Mesendoderm (in vitro differentiated cells): ENCODE data around the gene OR8B3. TPM values are rescaled to one million over a fixed set of nuclear protein-coding genes. Genes with fewer than 3 reads are reported as not detected.

Experiments
- DNase-seq: peaks from one replicate; pipeline ENCODE4 v3.0.0; 2013
- H2AK5ac ChIP-seq: 2 replicates; pipeline ENCODE4 v1.6.1; 2013; ENCODE audit warnings: low read length, inconsistent platforms
- H2BK120ac ChIP-seq: 2 replicates; pipeline ENCODE4 v1.6.1; 2013; ENCODE audit warnings: low read depth, mild to moderate bottlenecking, low read length, moderate library complexity, mixed read lengths
- H2BK15ac ChIP-seq: replicated peaks from 2 replicates; pipeline ENCODE4 v1.6.1; 2013; ENCODE audit warnings: low read depth, mild to moderate bottlenecking, moderate library complexity
- H2BK5ac ChIP-seq: 2 replicates; pipeline ENCODE4 v1.6.1; 2013; ENCODE audit warnings: low read length, inconsistent platforms
- H3K18ac ChIP-seq: 2 replicates; pipeline ENCODE4 v1.6.1; 2013; ENCODE audit warnings: mild to moderate bottlenecking, low read length, mixed read lengths
- H3K23ac ChIP-seq: one replicate; pipeline ENCODE4 v1.6.1; 2013; ENCODE audit warnings: low read length
- H3K27ac ChIP-seq: 2 replicates; pipeline ENCODE4 v1.5.1; 2013; ENCODE audit warnings: low read depth, mild to moderate bottlenecking, inconsistent platforms, low read length, moderate library complexity
- H3K27me3 ChIP-seq: 2 replicates; pipeline ENCODE4 v1.6.1; 2013; ENCODE audit warnings: low read length, control low read depth, mild to moderate bottlenecking, inconsistent platforms; ENCODE audit not compliant: insufficient read depth, poor library complexity
- H3K36me3 ChIP-seq: 2 replicates; pipeline ENCODE4 v1.6.1; 2013; ENCODE audit warnings: low read length, inconsistent platforms; ENCODE audit not compliant: control insufficient read depth, insufficient read depth
- H3K4ac ChIP-seq: one replicate; pipeline ENCODE4 v1.6.1; 2013; ENCODE audit warnings: low read depth, mild to moderate bottlenecking, low read length, moderate library complexity
- H3K4me1 ChIP-seq: 2 replicates; pipeline ENCODE4 v1.6.1; 2013; ENCODE audit warnings: low read depth, low read length, inconsistent platforms; ENCODE audit not compliant: control insufficient read depth
- H3K4me2 ChIP-seq: 2 replicates; pipeline ENCODE4 v1.6.1; 2013; ENCODE audit warnings: low read length
- H3K4me3 ChIP-seq: 2 replicates; pipeline ENCODE4 v1.5.1; 2013; ENCODE audit warnings: mild to moderate bottlenecking, low read length
- H3K56ac ChIP-seq: one replicate; pipeline ENCODE4 v1.6.1; 2013; ENCODE audit warnings: low read length
- H3K79me1 ChIP-seq: 2 replicates; pipeline ENCODE4 v1.6.1; 2013; ENCODE audit warnings: low read length, inconsistent platforms
- H3K79me2 ChIP-seq: 2 replicates; pipeline ENCODE4 v1.6.1; 2013; ENCODE audit warnings: mild to moderate bottlenecking, low read length; ENCODE audit not compliant: control insufficient read depth, insufficient read depth
- H3K9ac ChIP-seq: 2 replicates; pipeline ENCODE4 v1.6.1; 2013; ENCODE audit warnings: low read length, inconsistent platforms
- H4K5ac ChIP-seq: one replicate; pipeline ENCODE4 v1.6.1; 2013; ENCODE audit warnings: low read length
- H4K8ac ChIP-seq: one replicate; pipeline ENCODE4 v1.6.1; 2013; ENCODE audit warnings: low read depth, mild to moderate bottlenecking, control low read depth, low read length, moderate library complexity
- WGBS: extraction: QIAGEN DNeasy Blood & Tissue Kit; methylation state at CpG from one replicate; pipeline ENCODE4 v1.1.7; 2013; ENCODE audit warnings: low lambda C conversion rate, missing lambda C conversion rate; ENCODE audit not compliant: insufficient coverage; ENCODE audit errors: extremely low coverage; 5-methylcytosine and 5-hydroxymethylcytosine counted together
- polyA plus RNA-seq, 2 experiments: library from polyadenylated mRNA; stranded (reverse); fragments of 200-250 nt; gene quantifications; one replicate each; pipeline ENCODE4 v1.2.3, GENCODE V29; 2013

The OR8B3 gene
- not detected for polyA plus RNA-seq (2013, experiment 1 of 2)
- polyA plus RNA-seq (2013, experiment 2 of 2): not detected

DNA sequence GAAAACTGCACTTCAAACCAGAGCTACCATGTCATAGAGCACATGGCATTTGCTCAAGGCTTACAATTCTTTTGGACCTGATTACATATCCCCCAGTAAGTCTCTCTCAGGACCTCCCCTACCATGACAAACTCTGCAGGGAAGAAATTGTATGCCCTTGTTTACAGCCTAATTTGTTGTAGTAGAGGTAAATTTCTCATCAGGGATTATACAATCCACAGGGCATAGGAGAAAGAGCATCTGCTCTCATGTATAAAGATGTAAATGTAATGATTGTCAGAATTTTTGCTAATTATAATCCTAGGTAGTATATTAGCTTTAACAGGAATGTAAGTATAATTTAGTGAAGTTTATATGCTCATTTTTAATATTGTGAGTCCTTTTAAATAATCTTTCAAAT lies at the start of gene OR8B3:
OR8B3 (minus strand) TSS at position 101 of the 400 bp plus-strand sequence. CDS start 1,673 bp downstream, outside the sequence.
- no peak within 1 kb of the TSS for H4K8ac ChIP-seq
- no peaks in the 10 kb centered on the region for H3K27me3 ChIP-seq
- H3K79me2 ChIP-seq: no peaks in the 10 kb centered on the region
- no peak for DNase-seq
- H3K56ac ChIP-seq: no peak within 1 kb of the TSS
- no peak within 1 kb of the TSS for H3K18ac ChIP-seq
- no peaks in the 10 kb centered on the region for H3K79me1 ChIP-seq
- no peak within 1 kb of the TSS for H2BK5ac ChIP-seq
- H3K4me1 ChIP-seq: no peaks in the 10 kb centered on the region
- H2BK15ac ChIP-seq: no peak within 1 kb of the TSS
- no peaks in the 10 kb centered on the region for H3K36me3 ChIP-seq
- no peak within 1 kb of the TSS for H3K4ac ChIP-seq
- no peak within 1 kb of the TSS for H3K4me2 ChIP-seq
- no peak within 1 kb of the TSS for H3K9ac ChIP-seq
- H3K4me3 ChIP-seq: no peak within 1 kb of the TSS
- H3K27ac ChIP-seq: no peak within 1 kb of the TSS
- no peak within 1 kb of the TSS for H4K5ac ChIP-seq
- H3K23ac ChIP-seq: no peak within 1 kb of the TSS
- no peak within 1 kb of the TSS for H2BK120ac ChIP-seq
- no peak within 1 kb of the TSS for H2AK5ac ChIP-seq

DNA sequence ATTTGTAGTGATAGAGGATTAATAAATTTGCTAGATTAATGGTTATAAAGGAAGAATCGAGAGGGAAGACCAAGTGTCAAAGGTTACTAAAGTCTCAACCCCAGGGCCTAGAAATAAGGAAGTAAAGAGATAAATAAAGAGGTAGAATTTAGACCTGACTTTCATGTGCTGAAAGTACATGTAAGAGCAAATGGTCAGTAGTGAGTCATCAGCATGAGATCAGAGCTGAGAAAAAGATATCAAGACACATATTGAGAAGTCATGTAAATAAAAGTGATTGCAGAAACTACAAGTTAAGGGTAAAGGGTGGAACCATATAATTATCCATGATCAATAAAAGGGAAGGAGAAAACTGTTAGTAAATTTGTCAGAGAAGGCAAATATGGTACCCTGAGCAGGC lies 48.1 kb upstream of the OR8B3 start:
- Histone ChIP-seq H2BK15ac (no peak overlapping the region), H3K9ac (no peak overlapping the region), H3K36me3 (no peaks in the 10 kb centered on the region), H3K4me2 (no peak overlapping the region), H4K5ac (no peak overlapping the region), H3K23ac (no peak overlapping the region), H3K4ac (no peak overlapping the region), H4K8ac (no peak overlapping the region), H3K56ac (no peak overlapping the region), H3K4me3 (no peak overlapping the region), H3K27me3 (no peaks in the 10 kb centered on the region), H3K18ac (no peak overlapping the region), H3K27ac (no peak overlapping the region), H2BK5ac (no peak overlapping the region), H2BK120ac (no peak overlapping the region), H3K79me2 (no peaks in the 10 kb centered on the region), H2AK5ac (no peak overlapping the region), H3K79me1 (no peaks in the 10 kb centered on the region), H3K4me1 (no peaks in the 10 kb centered on the region)
- WGBS: no CpG with 5 or more reads among the region's 1 CpG
- DNase-seq: no peak

DNA sequence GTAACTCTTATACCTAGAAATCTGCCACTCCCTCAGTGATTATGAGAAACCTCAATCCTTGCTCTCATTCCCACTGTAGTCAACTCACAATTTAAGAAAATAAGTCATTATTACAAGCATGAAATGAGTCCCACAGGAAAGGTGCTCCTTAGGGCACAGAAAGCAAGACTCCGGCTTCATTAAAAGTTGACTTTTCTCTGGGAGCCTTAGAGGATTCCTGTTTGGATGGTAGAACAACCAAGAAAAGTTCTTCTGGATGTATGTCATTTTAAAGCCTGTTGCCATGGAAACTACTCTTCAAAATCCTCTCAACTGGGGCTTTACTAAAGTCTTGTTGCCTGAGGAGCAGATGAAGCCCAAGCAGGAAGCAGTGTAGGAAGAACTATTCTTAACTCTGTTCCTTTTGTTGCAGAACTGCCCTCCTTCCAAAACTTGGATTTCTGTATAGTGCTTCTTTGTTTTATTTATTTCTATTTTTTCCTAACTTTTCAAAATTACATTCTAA lies 46.9 kb upstream of the OR8B3 start, which contains the start of gene OR8B8:
OR8B8 (minus strand) TSS at position 51 of the 505 bp plus-strand sequence. CDS start 4,611 bp downstream, outside the sequence.
- H3K27me3 ChIP-seq: no peaks in the 10 kb centered on the region
- no peak for DNase-seq

DNA sequence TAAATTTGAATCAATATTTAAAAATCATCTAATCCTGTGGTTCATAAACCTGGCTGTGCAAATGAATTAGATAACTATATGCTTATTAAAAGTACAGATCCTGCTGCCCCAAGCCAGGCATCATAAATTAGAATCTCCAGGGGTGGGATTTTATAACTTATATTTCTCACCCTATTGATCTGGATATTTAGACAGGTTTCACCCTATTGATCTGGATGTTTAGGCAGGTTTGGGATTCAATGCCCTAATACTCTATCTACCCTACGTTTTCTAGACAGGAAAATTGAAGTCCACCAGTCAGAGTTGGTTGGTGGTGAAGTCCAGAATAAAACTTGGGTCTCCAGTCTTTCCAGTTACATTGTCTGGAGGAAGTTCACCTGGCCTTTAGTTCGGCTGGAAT lies 44.0 kb upstream of the OR8B3 start:
- Histone ChIP-seq H4K8ac (no peak overlapping the region), H3K18ac (no peak overlapping the region), H3K23ac (no peak overlapping the region), H4K5ac (no peak overlapping the region), H3K4me3 (no peak overlapping the region), H3K79me2 (no peaks in the 10 kb centered on the region), H3K4ac (no peak overlapping the region), H2BK5ac (no peak overlapping the region), H3K36me3 (no peaks in the 10 kb centered on the region), H3K9ac (no peak overlapping the region), H2BK120ac (no peak overlapping the region), H3K27ac (no peak overlapping the region), H2BK15ac (no peak overlapping the region), H3K4me2 (no peak overlapping the region), H3K56ac (no peak overlapping the region), H3K79me1 (no peaks in the 10 kb centered on the region), H2AK5ac (no peak overlapping the region), H3K4me1 (no peaks in the 10 kb centered on the region), H3K27me3 (no peaks in the 10 kb centered on the region)
- DNase-seq: no peak
- WGBS: no CpG with 5 or more reads among the region's 2 CpGs

More for the DNA sequence above, 46.9 kb upstream of the OR8B3 start, which contains the start of gene OR8B8:
- Histone ChIP-seq H3K4me2 (no peak within 1 kb of the TSS), H2AK5ac (no peak within 1 kb of the TSS), H3K36me3 (no peaks in the 10 kb centered on the region), H2BK120ac (no peak within 1 kb of the TSS), H2BK5ac (no peak within 1 kb of the TSS), H3K18ac (no peak within 1 kb of the TSS), H3K79me2 (no peaks in the 10 kb centered on the region), H2BK15ac (no peak within 1 kb of the TSS), H3K27ac (no peak within 1 kb of the TSS), H3K23ac (no peak within 1 kb of the TSS), H4K5ac (no peak within 1 kb of the TSS), H3K56ac (no peak within 1 kb of the TSS), H4K8ac (no peak within 1 kb of the TSS), H3K4ac (no peak within 1 kb of the TSS), H3K4me1 (no peaks in the 10 kb centered on the region), H3K9ac (no peak within 1 kb of the TSS), H3K4me3 (no peak within 1 kb of the TSS), H3K79me1 (no peaks in the 10 kb centered on the region)
- WGBS: no CpG with 5 or more reads among the region's 1 CpG

DNA sequence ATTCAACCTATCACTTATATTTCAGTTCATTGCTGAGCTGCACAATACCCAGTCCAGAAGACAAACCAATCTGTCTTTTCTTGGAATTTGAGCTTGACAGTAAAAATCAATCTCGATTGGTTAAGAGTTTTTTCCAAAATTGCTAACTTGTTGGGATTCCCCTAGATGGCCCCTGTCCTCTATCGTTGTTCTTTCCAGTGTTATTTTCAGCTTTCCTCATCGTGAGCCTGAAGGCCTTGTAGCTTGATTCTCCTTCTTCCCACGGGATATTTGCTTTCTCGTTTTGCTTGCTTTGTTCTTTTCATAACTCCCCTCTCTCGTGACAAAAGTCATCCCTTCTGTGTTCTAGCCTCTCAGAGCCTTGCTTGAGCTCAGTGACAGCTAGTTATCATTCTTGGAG lies 43.6 kb upstream of the OR8B3 start:
- Histone ChIP-seq H3K79me2 (no peaks in the 10 kb centered on the region), H2BK120ac (no peak overlapping the region), H4K8ac (no peak overlapping the region), H3K36me3 (no peaks in the 10 kb centered on the region), H3K23ac (no peak overlapping the region), H3K4ac (no peak overlapping the region), H2AK5ac (no peak overlapping the region), H2BK5ac (no peak overlapping the region), H3K56ac (no peak overlapping the region), H3K4me1 (no peaks in the 10 kb centered on the region), H3K27me3 (no peaks in the 10 kb centered on the region), H3K4me3 (no peak overlapping the region), H4K5ac (no peak overlapping the region), H3K79me1 (no peaks in the 10 kb centered on the region), H2BK15ac (no peak overlapping the region), H3K9ac (no peak overlapping the region), H3K27ac (no peak overlapping the region), H3K18ac (no peak overlapping the region), H3K4me2 (no peak overlapping the region)
- DNase-seq: peak; percentile 4
- WGBS: no CpG with 5 or more reads among the region's 6 CpGs

- H3K36me3 ChIP-seq: no peaks in the 10 kb centered on the region
- no peak overlapping the region for H3K27ac ChIP-seq
- H3K4me3 ChIP-seq: no peak overlapping the region
- H4K5ac ChIP-seq: no peak overlapping the region
- H2BK120ac ChIP-seq: no peak overlapping the region
- H2AK5ac ChIP-seq: no peak overlapping the region
- no peak overlapping the region for H3K4me2 ChIP-seq
- no peaks in the 10 kb centered on the region for H3K79me2 ChIP-seq
- H3K56ac ChIP-seq: no peak overlapping the region
- H2BK5ac ChIP-seq: no peak overlapping the region
- WGBS: no CpG with 5 or more reads among the region's 7 CpGs
- H2BK15ac ChIP-seq: no peak overlapping the region
- no peak overlapping the region for H3K23ac ChIP-seq
- no peaks in the 10 kb centered on the region for H3K27me3 ChIP-seq
- no peak overlapping the region for H3K4ac ChIP-seq
- H3K9ac ChIP-seq: no peak overlapping the region
- H3K79me1 ChIP-seq: no peaks in the 10 kb centered on the region
- H3K18ac ChIP-seq: no peak overlapping the region
- H3K4me1 ChIP-seq: no peaks in the 10 kb centered on the region
- no peak overlapping the region for H4K8ac ChIP-seq
- DNase-seq: no peak
Observed at GRCh38 chr11:124441519-124441918, 42.7 kb upstream of the OR8B3 start.
